ENCODE results near the gene EIF4B. TPM values are rescaled to one million over a fixed set of nuclear protein-coding genes. Genes with fewer than 3 reads are reported as not detected.

EIF4B gene
- total and polyA plus RNA-seq, 2 of the 13 experiments (the other 11 are each of a cell fraction or from before 2014, with no cell fraction given): 416 to 548 TPM

DNA sequence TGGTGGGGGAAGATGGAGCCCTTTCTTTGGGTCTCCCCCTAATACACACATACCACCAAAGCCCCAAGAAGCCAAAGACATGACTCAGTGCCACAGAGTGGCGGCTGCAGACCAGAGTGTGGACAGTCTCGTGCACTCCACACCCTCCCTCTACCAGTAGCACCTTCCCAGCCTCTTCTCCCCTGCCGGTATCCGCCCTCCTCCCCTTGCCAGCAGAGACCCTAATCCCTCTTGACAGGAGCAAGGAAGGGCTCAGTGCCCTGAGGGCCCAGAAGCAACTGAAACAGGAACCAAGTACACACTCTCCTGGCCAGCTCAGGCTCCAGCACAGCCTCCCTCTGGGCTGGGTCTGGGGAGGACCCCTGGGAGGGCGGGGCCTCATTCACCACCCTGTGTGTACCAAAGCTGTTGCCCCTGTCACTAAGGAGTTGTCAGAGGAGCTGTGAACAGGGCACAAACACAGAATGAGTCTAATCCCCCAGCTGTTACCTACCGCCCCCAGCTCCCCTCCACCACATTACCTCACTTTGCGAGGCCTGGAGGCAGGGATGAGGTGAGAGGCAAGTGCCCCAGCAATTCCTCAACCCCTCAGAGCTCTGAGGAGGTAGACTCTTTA is 64.7 kb downstream of the EIF4B start:
- Histone ChIP-seq H3K9me3 (ENCODE audit: low read length) (no peaks in the 10 kb centered on the region), H3K27ac (ENCODE audit: extremely low read length, insufficient read depth, low read length) (no peak overlapping the region), H3K4me1 (ENCODE audit: insufficient read depth, low read length) (peaks cover 38% of the 10 kb centered on the region), H4K20me1 (ENCODE audit: insufficient read depth, low read length) (no peaks in the 10 kb centered on the region), H3K4me3 (replicated peaks in 1 of 3; ENCODE audit: insufficient read depth in 1 of 3, low read depth in 2 of 3, low read length in 3 of 3) (no peak overlapping the region), H2AFZ (ENCODE audit: low read length) (no peak overlapping the region), H3K4me2 (ENCODE audit: low read depth, low read length) (no peak overlapping the region), H3K27me3 (ENCODE audit: control insufficient read depth in 1 of 2, insufficient read depth in 2 of 2, low read length in 2 of 2) (no peaks in the 10 kb centered on the region), H3K36me3 (replicated peaks in 1 of 2; ENCODE audit: control insufficient read depth in 1 of 2, insufficient read depth in 2 of 2, low read length in 2 of 2) (peaks cover 0 to 11% of the 10 kb centered on the region in 2 experiments; a peak in 2 of 5 replicates), H3K79me2 (ENCODE audit: insufficient read depth, low read length) (no peaks in the 10 kb centered on the region), H3K9ac (ENCODE audit: insufficient read depth, low read depth, low read length) (no peak overlapping the region)
- WGBS (ENCODE audit: low lambda C conversion rate): 89% methylated on average over 6 of the region's 7 CpGs
- POLR2A ChIA-PET: no interaction called here
- intact Hi-C loops (cut with micrococcal nuclease; ENCODE audit: unreplicated experiment): no loop called here
- TF ChIP-seq, protein P1, sequence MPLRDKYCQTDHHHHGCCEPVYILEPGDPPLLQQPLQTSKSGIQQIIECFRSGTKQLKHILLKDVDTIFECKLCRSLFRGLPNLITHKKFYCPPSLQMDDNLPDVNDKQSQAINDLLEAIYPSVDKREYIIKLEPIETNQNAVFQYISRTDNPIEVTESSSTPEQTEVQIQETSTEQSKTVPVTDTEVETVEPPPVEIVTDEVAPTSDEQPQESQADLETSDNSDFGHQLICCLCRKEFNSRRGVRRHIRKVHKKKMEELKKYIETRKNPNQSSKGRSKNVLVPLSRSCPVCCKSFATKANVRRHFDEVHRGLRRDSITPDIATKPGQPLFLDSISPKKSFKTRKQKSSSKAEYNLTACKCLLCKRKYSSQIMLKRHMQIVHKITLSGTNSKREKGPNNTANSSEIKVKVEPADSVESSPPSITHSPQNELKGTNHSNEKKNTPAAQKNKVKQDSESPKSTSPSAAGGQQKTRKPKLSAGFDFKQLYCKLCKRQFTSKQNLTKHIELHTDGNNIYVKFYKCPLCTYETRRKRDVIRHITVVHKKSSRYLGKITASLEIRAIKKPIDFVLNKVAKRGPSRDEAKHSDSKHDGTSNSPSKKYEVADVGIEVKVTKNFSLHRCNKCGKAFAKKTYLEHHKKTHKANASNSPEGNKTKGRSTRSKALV (CRISPR knock-in tag; IDR thresholded peaks at IDR 0.05): no peak
- no peak for TF ChIP-seq ZNF510 (CRISPR knock-in tag; IDR thresholded peaks at IDR 0.05; ENCODE audit: low read depth)
- no peak for TF ChIP-seq MTA3 (CRISPR knock-in tag; IDR thresholded peaks at IDR 0.05)
- TF ChIP-seq ZNF703 (CRISPR knock-in tag; IDR thresholded peaks at IDR 0.05; ENCODE audit: borderline replicate concordance): no peak
- no peak for TF ChIP-seq ZNF766 (CRISPR knock-in tag; IDR thresholded peaks at IDR 0.05; ENCODE audit: borderline replicate concordance)
- TF ChIP-seq SP1 (IDR thresholded peaks at IDR 0.05): no peak
- no peak for TF ChIP-seq SP1 (CRISPR knock-in tag; IDR thresholded peaks at IDR 0.05)
- no peak for TF ChIP-seq RBM22 (optimal IDR thresholded peaks at IDR 0.05; ENCODE audit: low read length)
- TF ChIP-seq IKZF1 (IDR thresholded peaks at IDR 0.05): no peak
- no peak for TF ChIP-seq ZNF850 (CRISPR knock-in tag; conservative IDR thresholded peaks at IDR 0.05)
- no peak for TF ChIP-seq HES4 (CRISPR knock-in tag; IDR thresholded peaks at IDR 0.05; ENCODE audit: borderline replicate concordance)
- TF ChIP-seq SP5 (CRISPR knock-in tag; IDR thresholded peaks at IDR 0.05; ENCODE audit: borderline replicate concordance, low read depth): no peak
- TF ChIP-seq, protein P2, sequence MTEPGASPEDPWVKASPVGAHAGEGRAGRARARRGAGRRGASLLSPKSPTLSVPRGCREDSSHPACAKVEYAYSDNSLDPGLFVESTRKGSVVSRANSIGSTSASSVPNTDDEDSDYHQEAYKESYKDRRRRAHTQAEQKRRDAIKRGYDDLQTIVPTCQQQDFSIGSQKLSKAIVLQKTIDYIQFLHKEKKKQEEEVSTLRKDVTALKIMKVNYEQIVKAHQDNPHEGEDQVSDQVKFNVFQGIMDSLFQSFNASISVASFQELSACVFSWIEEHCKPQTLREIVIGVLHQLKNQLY (CRISPR knock-in tag; IDR thresholded peaks at IDR 0.05): no peak
- TF ChIP-seq ZNF12 (CRISPR knock-in tag; IDR thresholded peaks at IDR 0.05): no peak
- DNase-seq (ENCODE audit: low spot score) (no peak), ATAC-seq (no peak), FAIRE-seq (no peak)
- BruUV-seq (replicated peaks): no TSS peak
- CTCF ChIA-PET (ENCODE audit: low intra/inter-chr PET ratio, low total read pairs): no interaction called here
- in situ Hi-C loops (cut with HindIII; ENCODE audit: extremely low pct_ligation_motif_present, low pct_unique_long_range_greater_than_20kb): no loop called here
